DND-41 (cell line): ENCODE measurements around the gene SYNE1.

Experiments used
- ATAC-seq: fragments of 200-7000 bp; cut with Tn5 transposase; 3 replicates; pipeline ENCODE4 v1.9.1; 2021; ENCODE audit warnings: low read depth; ENCODE audit not compliant: insufficient read depth
- DNase-seq: peaks from one replicate; pipeline ENCODE4 v3.0.0-alpha.2; 2020
- H2AFZ ChIP-seq: 2 replicates; pipeline ENCODE4 v1.6.0; 2012; ENCODE audit warnings: low read depth, low read length
- H3K27ac ChIP-seq: 2 replicates; pipeline ENCODE4 v1.5.1; 2012; ENCODE audit warnings: low read length, inconsistent platforms
- H3K27me3 ChIP-seq: fragments of 200-600 bp; sonication (generic); 2 replicates; pipeline ENCODE4 v1.6.0; 2012; ENCODE audit warnings: low read length, mild to moderate bottlenecking, inconsistent platforms; ENCODE audit not compliant: insufficient read depth, poor library complexity
- H3K36me3 ChIP-seq: 2 replicates; pipeline ENCODE4 v1.5.1; 2012; ENCODE audit warnings: low read length, inconsistent platforms; ENCODE audit not compliant: insufficient read depth
- H3K4me1 ChIP-seq: 2 replicates; pipeline ENCODE4 v1.5.1; 2012; ENCODE audit warnings: mild to moderate bottlenecking, low read length; ENCODE audit not compliant: insufficient read depth
- H3K4me2 ChIP-seq: 2 replicates; pipeline ENCODE4 v1.6.0; 2012; ENCODE audit warnings: mild to moderate bottlenecking, moderate library complexity, low read length, inconsistent platforms; ENCODE audit not compliant: insufficient read depth
- H3K4me3 ChIP-seq, 2 experiments: fragments of 200-600 bp in 1 of 2; shearing (Covaris generic) in 1 of 2; 2 replicates each; pipeline ENCODE4 v1.5.1; 2012 to 2016; ENCODE audit warnings: inconsistent platforms in 2 of 2, low read length in 2 of 2, mild to moderate bottlenecking in 2 of 2, low read depth in 1 of 2, moderate library complexity in 1 of 2
- H3K79me2 ChIP-seq: 2 replicates; pipeline ENCODE4 v1.6.0; 2012; ENCODE audit warnings: low read length, inconsistent platforms; ENCODE audit not compliant: insufficient read depth
- H3K9ac ChIP-seq: 2 replicates; pipeline ENCODE4 v1.6.0; 2012; ENCODE audit warnings: low read depth, mild to moderate bottlenecking, inconsistent platforms, low read length, moderate library complexity
- H3K9me3 ChIP-seq: 2 replicates; pipeline ENCODE4 v1.5.1; 2012; ENCODE audit warnings: low read length, moderate library complexity, mild to moderate bottlenecking, inconsistent platforms; ENCODE audit not compliant: insufficient read depth, severe bottlenecking
- H4K20me1 ChIP-seq: 2 replicates; pipeline ENCODE4 v1.6.0; 2012; ENCODE audit warnings: low read length; ENCODE audit not compliant: insufficient read depth
- CTCF ChIP-seq: IDR thresholded peaks from 2 replicates; pipeline ENCODE4 v1.5.1; 2012; ENCODE audit warnings: borderline replicate concordance, low read length, moderate library complexity, mild to moderate bottlenecking; ENCODE audit not compliant: poor library complexity, severe bottlenecking; ENCODE audit errors: extremely low read depth
- EZH2 ChIP-seq: IDR thresholded peaks from 3 replicates; pipeline ENCODE4 v1.6.1; 2012; ENCODE audit warnings: borderline replicate concordance, low read depth, mild to moderate bottlenecking, moderate library complexity, low read length, inconsistent platforms; ENCODE audit not compliant: severe bottlenecking

Gene SYNE1

GRCh38 chr6:152682141-152682540 lies 45.0 kb upstream of the SYNE1 start:
- Histone ChIP-seq H3K9me3 (no peaks in the 10 kb centered on the region), H3K27me3 (no peaks in the 10 kb centered on the region), H3K36me3 (no peaks in the 10 kb centered on the region), H3K4me1 (no peaks in the 10 kb centered on the region), H3K9ac (no peak overlapping the region), H3K4me2 (no peak overlapping the region), H2AFZ (no peak overlapping the region), H3K79me2 (no peaks in the 10 kb centered on the region), H3K27ac (no peak overlapping the region), H3K4me3 (no peak overlapping the region), H4K20me1 (no peaks in the 10 kb centered on the region)
- no peak for DNase-seq
- no peak for ATAC-seq
- no peak for TF ChIP-seq CTCF
- TF ChIP-seq EZH2, result no peak

GRCh38 chr6:152680879-152681517 lies 43.8 kb upstream of the SYNE1 start:
- DNase-seq, result no peak
- H3K9ac ChIP-seq, result no peak overlapping the region
- H3K27me3 ChIP-seq, result no peaks in the 10 kb centered on the region
- H3K9me3 ChIP-seq, result no peaks in the 10 kb centered on the region
- H3K4me3 ChIP-seq, result no peak overlapping the region
- H3K4me1 ChIP-seq, result no peaks in the 10 kb centered on the region
- no peak overlapping the region for H2AFZ ChIP-seq
- H3K27ac ChIP-seq, result no peak overlapping the region
- no peak overlapping the region for H3K4me2 ChIP-seq
- ATAC-seq, result no peak
- no peaks in the 10 kb centered on the region for H3K36me3 ChIP-seq
- TF ChIP-seq CTCF, result no peak
- no peak for TF ChIP-seq EZH2
- H4K20me1 ChIP-seq, result no peaks in the 10 kb centered on the region
- H3K79me2 ChIP-seq, result no peaks in the 10 kb centered on the region

GRCh38 chr6:152680151-152680550 lies 43.0 kb upstream of the SYNE1 start:
- Histone ChIP-seq H3K4me1 (no peaks in the 10 kb centered on the region), H4K20me1 (no peaks in the 10 kb centered on the region), H3K9me3 (no peaks in the 10 kb centered on the region), H3K36me3 (no peaks in the 10 kb centered on the region), H3K27me3 (no peaks in the 10 kb centered on the region), H2AFZ (no peak overlapping the region), H3K27ac (no peak overlapping the region), H3K4me3 (no peak overlapping the region), H3K9ac (no peak overlapping the region), H3K79me2 (no peaks in the 10 kb centered on the region), H3K4me2 (no peak overlapping the region)
- ATAC-seq (no peak), DNase-seq (no peak)
- TF ChIP-seq CTCF (no peak), EZH2 (no peak)

GRCh38 chr6:152673236-152673635 lies 36.1 kb upstream of the SYNE1 start:
- Histone ChIP-seq H3K4me1 (no peaks in the 10 kb centered on the region), H3K36me3 (no peaks in the 10 kb centered on the region), H3K4me3 (no peak overlapping the region), H3K4me2 (no peak overlapping the region), H2AFZ (no peak overlapping the region), H4K20me1 (no peaks in the 10 kb centered on the region), H3K9me3 (no peaks in the 10 kb centered on the region), H3K27me3 (no peaks in the 10 kb centered on the region), H3K27ac (no peak overlapping the region), H3K79me2 (no peaks in the 10 kb centered on the region), H3K9ac (no peak overlapping the region)
- TF ChIP-seq CTCF (no peak), EZH2 (no peak)
- ATAC-seq, result no peak
- DNase-seq, result no peak
